SU-DHL-6 (cell line): ENCODE results near the gene ZNF3.

Source experiments
- H2AFZ ChIP-seq: fragments of 200-600 bp; sonication (generic); 2 replicates; pipeline ENCODE4 v1.6.1; 2014; ENCODE audit warnings: low read depth, mild to moderate bottlenecking, moderate library complexity, mixed read lengths, antibody characterized with exemption, low read length; ENCODE audit not compliant: severe bottlenecking
- H3F3A ChIP-seq: fragments of 200-600 bp; shearing (Covaris generic); 2 replicates; pipeline ENCODE4 v1.6.0; 2016; ENCODE audit warnings: antibody characterized with exemption, mild to moderate bottlenecking; ENCODE audit not compliant: insufficient read depth
- H3K27ac ChIP-seq: fragments of 200-600 bp; sonication (generic); 2 replicates; pipeline ENCODE4 v1.5.1; 2016; ENCODE audit warnings: low read depth, mild to moderate bottlenecking, low read length, moderate library complexity, mixed read lengths
- H3K27me3 ChIP-seq: fragments of 200-600 bp; sonication (generic), shearing (Covaris generic); 2 replicates; pipeline ENCODE4 v1.6.0; 2014; ENCODE audit warnings: mild to moderate bottlenecking, low read length
- H3K36me3 ChIP-seq: fragments of 200-600 bp; sonication (generic); 2 replicates; pipeline ENCODE4 v1.6.1; 2014; ENCODE audit warnings: mild to moderate bottlenecking, low read length, mixed read lengths
- H3K4me2 ChIP-seq: fragments of 300-600, 200-600 bp; shearing (Covaris generic), sonication (generic); 2 replicates; pipeline ENCODE4 v1.6.0; 2014; ENCODE audit warnings: low read length, low read depth, mild to moderate bottlenecking; ENCODE audit not compliant: poor library complexity, severe bottlenecking
- H3K4me3 ChIP-seq: fragments of 200-600 bp; sonication (generic); 2 replicates; pipeline ENCODE4 v1.5.1; 2014; ENCODE audit warnings: antibody characterized with exemption, low read length, mild to moderate bottlenecking, mixed read lengths; ENCODE audit not compliant: insufficient read depth, poor library complexity, severe bottlenecking
- H3K79me2 ChIP-seq: fragments of 200-600 bp; sonication (generic); 2 replicates; pipeline ENCODE4 v1.6.1; 2014; ENCODE audit warnings: mild to moderate bottlenecking, low read length, moderate library complexity; ENCODE audit not compliant: insufficient read depth
- H3K9ac ChIP-seq: fragments of 200-600 bp; sonication (generic); 2 replicates; pipeline ENCODE4 v1.7.0; 2014; ENCODE audit warnings: mild to moderate bottlenecking, low read length
- H3K9me2 ChIP-seq: fragments of 200-600 bp; sonication (generic); replicated peaks from 2 replicates; pipeline ENCODE4 v1.6.1; 2014; ENCODE audit warnings: low read length; ENCODE audit not compliant: insufficient read depth
- H3K9me3 ChIP-seq: fragments of 200-600 bp; sonication (generic); 2 replicates; pipeline ENCODE4 v1.6.1; 2014; ENCODE audit warnings: low read length, mixed read lengths; ENCODE audit not compliant: insufficient read depth
- H4K20me1 ChIP-seq: fragments of 200-600 bp; sonication (generic); 2 replicates; pipeline ENCODE4 v1.6.1; 2014; ENCODE audit warnings: low read depth, mild to moderate bottlenecking, antibody characterized with exemption, low read length, moderate library complexity, mixed read lengths
- EZH2phosphoT487 ChIP-seq: fragments of 200-600 bp; sonication (generic), shearing (Covaris generic); conservative IDR thresholded peaks from 2 replicates; pipeline ENCODE4 v1.6.1; 2018; ENCODE audit warnings: mild to moderate bottlenecking, antibody characterized with exemption, low read length, moderate library complexity, mixed read lengths
- TF ChIP-seq, protein P1 (sequence below): fragments of 200-600 bp; sonication (generic); IDR thresholded peaks from one replicate; pipeline ENCODE4 v1.5.1; 2017; ENCODE audit warnings: antibody characterized with exemption, mild to moderate bottlenecking, low read length, moderate library complexity; ENCODE audit not compliant: insufficient read depth, poor library complexity, severe bottlenecking

Gene ZNF3

GRCh38 chr7:100034871-100035510 is 46.5 kb downstream of the ZNF3 start:
- Histone ChIP-seq H4K20me1 (no peaks in the 10 kb centered on the region), H3K27ac (no peak overlapping the region), H3K79me2 (no peaks in the 10 kb centered on the region), H2AFZ (no peak overlapping the region), H3K9me2 (no peaks in the 10 kb centered on the region), H3K36me3 (no peaks in the 10 kb centered on the region; the same call in 1 of the 2 replicates), H3K9me3 (no peaks in the 10 kb centered on the region), H3K27me3 (no peaks in the 10 kb centered on the region), H3F3A (no peaks in the 10 kb centered on the region; the same call in 1 of the 2 replicates), H3K9ac (no peak overlapping the region), H3K4me2 (no peak overlapping the region), H3K4me3 (no peak overlapping the region)
- no peak for TF ChIP-seq EZH2phosphoT487
- TF ChIP-seq, protein P1, sequence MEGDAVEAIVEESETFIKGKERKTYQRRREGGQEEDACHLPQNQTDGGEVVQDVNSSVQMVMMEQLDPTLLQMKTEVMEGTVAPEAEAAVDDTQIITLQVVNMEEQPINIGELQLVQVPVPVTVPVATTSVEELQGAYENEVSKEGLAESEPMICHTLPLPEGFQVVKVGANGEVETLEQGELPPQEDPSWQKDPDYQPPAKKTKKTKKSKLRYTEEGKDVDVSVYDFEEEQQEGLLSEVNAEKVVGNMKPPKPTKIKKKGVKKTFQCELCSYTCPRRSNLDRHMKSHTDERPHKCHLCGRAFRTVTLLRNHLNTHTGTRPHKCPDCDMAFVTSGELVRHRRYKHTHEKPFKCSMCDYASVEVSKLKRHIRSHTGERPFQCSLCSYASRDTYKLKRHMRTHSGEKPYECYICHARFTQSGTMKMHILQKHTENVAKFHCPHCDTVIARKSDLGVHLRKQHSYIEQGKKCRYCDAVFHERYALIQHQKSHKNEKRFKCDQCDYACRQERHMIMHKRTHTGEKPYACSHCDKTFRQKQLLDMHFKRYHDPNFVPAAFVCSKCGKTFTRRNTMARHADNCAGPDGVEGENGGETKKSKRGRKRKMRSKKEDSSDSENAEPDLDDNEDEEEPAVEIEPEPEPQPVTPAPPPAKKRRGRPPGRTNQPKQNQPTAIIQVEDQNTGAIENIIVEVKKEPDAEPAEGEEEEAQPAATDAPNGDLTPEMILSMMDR, result no peak

- Histone ChIP-seq H3F3A (no peaks in the 10 kb centered on the region; the same call in 1 of the 2 replicates), H3K36me3 (no peaks in the 10 kb centered on the region; the same call in 1 of the 2 replicates)
Measured at GRCh38 chr7:100033526-100033925, 48.0 kb downstream of the ZNF3 start.

DNA sequence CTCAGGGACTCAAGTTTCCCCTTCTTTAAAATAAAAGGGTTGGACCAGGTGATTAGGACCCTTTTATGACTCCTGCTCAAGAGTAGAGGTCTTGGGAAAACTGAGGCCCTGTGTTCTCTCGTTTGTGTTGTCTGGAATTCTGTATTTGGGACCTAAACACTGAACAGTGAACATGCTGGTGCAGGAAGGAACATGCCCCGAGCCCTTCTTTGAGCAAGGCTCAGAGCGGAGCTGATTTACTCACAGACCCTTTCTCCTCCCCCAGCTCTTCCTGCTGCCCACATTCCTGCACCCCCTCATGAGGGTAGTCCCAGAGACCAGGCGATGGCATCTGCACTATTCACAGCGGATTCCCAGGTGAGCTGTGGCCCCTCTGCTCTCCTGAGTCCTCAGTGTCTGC is 51.9 kb downstream of the ZNF3 start:
- no peak overlapping the region for H2AFZ ChIP-seq
- no peak overlapping the region for H3K9ac ChIP-seq
- H4K20me1 ChIP-seq, result no peaks in the 10 kb centered on the region
- no peaks in the 10 kb centered on the region for H3K79me2 ChIP-seq
- TF ChIP-seq, protein P1, result no peak
- no peak for TF ChIP-seq EZH2phosphoT487
- H3K4me3 ChIP-seq, result no peak overlapping the region
- H3K4me2 ChIP-seq, result no peak overlapping the region
- H3K36me3 ChIP-seq, result peaks cover 9% of the 10 kb centered on the region
- H3K9me3 ChIP-seq, result no peaks in the 10 kb centered on the region
- H3K9me2 ChIP-seq, result no peaks in the 10 kb centered on the region
- H3K27ac ChIP-seq, result no peak overlapping the region
- H3F3A ChIP-seq, result peaks cover 8% of the 10 kb centered on the region
- H3K27me3 ChIP-seq, result no peaks in the 10 kb centered on the region

More at GRCh38 chr7:100033526-100033925, 48.0 kb downstream of the ZNF3 start:
- H3K79me2 ChIP-seq, result no peaks in the 10 kb centered on the region
- H4K20me1 ChIP-seq, result no peaks in the 10 kb centered on the region
- no peaks in the 10 kb centered on the region for H3K27me3 ChIP-seq
- H3K4me3 ChIP-seq, result no peak overlapping the region
- no peak overlapping the region for H2AFZ ChIP-seq
- TF ChIP-seq, protein P1, result no peak
- TF ChIP-seq EZH2phosphoT487, result no peak
- no peak overlapping the region for H3K9ac ChIP-seq
- H3K9me2 ChIP-seq, result no peaks in the 10 kb centered on the region
- no peak overlapping the region for H3K27ac ChIP-seq
- H3K4me2 ChIP-seq, result no peak overlapping the region
- no peaks in the 10 kb centered on the region for H3K9me3 ChIP-seq
